ENCODE measurements around the gene ARMC9.

Gene ARMC9

GRCh38 chr2:231204581-231204980 is 6.2 kb downstream of the ARMC9 start:
- no peak for DNase-seq

- DNase-seq: no peak
Observed at GRCh38 chr2:231207734-231208133, 9.3 kb downstream of the ARMC9 start.

- no peak for DNase-seq
Observed at GRCh38 chr2:231210782-231211181, 12.4 kb downstream of the ARMC9 start.

- DNase-seq: no peak
Observed at GRCh38 chr2:231211486-231211885, 13.1 kb downstream of the ARMC9 start.

GRCh38 chr2:231212329-231212845 is 14.0 kb downstream of the ARMC9 start:
- DNase-seq: no peak

DNA sequence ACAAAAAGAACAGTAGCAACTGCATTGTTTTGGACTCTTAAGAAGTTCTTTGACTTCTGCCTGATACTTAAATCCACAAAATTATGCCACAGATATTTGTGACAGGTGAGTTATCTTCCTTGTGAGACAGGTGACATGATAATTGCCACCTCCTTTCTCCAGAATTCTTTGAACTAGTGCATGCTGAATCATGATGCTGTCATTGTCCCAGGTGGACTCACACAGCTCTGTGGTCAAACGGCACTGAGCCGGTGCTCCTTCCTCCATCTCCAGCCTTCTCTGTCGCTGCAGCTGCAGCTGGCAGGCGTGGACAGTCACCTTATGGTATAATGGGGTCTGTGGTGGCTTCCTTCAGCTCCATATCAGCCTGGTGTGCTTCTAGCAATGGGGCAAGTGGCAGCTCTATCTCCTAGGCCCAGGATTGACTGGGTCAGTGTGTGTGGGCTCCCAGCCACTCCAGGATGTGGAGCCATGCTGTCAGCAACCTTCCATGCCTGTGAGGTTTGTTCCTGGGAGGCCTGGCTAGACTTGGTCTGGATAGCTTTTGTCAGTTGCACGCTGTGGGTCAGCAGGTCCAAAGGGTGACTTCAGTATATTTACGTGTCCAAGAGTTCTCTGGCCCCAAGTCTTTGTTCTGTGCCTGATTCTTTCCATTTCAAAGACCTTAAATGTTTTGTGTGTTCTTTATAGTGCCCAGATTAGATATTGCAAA is 15.7 kb downstream of the ARMC9 start:
- DNase-seq: no peak

DNA sequence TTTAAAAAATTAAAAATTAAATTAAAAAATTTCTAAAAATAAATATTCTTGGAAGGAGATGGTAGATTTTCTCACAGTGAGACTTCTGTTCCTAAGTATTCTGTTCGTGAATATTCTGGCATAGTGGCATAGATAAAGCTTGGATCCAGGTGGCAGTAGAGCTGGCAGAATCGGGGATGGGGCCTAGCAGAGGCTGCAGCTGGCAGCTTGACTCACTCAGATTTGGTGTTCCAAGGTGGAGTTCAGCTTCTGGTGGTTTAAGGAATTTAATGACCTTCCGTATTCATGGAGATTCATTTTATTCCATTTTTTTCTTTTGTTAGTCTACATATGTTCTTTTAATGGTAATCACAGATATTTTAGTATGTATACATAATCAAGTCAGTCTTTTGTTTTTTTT is 19.9 kb downstream of the ARMC9 start:
- no peak for DNase-seq

DNA sequence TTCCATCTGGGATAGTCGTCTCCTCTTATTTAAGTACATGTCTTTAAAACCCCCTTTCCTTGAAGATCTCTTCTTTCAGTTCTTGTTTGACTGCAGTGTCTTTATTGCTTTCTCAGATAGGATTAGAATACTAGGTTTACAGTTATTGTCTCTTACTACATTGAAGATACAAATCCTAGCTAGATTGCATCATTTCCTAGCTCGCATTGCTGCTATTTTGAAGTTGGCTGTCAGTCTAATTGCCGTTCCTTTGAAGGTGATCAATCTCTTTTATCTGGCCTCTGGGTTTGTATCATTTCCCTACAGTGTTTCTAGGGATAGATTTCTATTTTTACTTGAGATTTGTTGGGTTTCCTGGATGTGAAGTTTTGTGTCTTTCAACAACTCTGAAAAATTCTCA is 20.9 kb downstream of the ARMC9 start:
- DNase-seq: no peak

- no peak for DNase-seq
Observed at GRCh38 chr2:231221761-231222160, 23.3 kb downstream of the ARMC9 start.

GRCh38 chr2:231222318-231223000 is 24.0 kb downstream of the ARMC9 start:
- no peak for DNase-seq

DNA sequence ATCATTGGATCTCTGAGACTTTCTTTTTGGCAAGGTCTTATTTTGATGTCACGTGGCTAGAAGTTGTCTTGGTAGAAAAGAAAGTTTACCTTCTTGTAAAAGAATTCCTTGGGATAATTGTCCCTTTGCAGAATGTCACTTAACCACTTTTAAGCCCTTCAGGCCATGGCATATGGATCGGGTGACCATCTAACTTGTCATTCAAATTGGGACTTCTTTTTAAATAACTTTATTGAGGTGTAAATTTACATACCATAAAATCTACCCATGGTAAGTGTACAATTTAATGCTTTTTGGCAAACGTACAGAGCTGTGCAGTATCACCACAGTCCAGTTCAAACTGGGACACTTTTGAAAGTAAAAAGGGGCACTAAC is 24.6 kb downstream of the ARMC9 start:
- no peak for DNase-seq

- DNase-seq: no peak
Observed at GRCh38 chr2:231223458-231223976, 25.1 kb downstream of the ARMC9 start.

DNA sequence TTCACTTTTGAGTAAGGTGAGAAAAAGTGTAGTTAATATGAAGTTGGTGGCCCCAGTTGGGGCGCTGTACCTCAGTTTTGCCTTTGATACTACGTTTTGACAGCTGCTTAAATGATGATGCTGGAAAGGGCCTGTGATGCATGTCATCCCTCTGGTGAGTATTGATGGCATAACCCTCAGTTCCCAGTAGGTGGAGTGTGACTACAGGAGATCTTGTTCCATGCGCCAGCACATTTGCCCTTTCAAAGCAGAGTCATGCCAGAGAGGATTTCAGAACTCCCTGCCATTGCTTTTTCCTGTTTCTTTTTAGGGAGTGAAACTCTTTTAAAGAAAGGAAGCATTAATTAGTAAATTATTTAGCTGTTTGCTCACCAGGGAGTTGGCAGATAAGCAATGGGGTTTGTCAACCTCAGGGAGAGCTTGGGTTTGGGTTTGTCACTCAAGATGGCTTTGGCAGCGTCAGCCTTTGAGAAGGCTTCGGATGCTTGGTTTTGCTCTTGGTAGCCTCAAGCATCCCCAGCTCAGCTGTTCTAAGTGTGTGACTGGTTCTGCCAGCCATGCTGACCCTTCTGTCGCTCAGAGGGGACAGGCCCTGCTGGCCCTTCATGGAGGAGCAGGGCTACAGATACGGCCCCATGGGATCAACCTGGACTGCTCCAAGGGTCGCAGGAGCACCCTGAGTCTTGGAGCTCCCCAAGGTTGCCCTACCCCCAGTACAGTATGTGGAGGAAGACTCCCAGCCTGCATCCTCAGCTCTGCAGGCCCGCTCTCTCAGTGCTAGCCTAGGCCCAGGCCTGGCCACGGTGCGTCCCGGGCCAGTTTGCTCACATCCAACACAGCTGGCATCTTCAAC is 29.1 kb downstream of the ARMC9 start:
- peak; percentile 31 to 32 for DNase-seq

- DNase-seq: no peak
Observed at GRCh38 chr2:231228223-231228622, 29.8 kb downstream of the ARMC9 start.

DNA sequence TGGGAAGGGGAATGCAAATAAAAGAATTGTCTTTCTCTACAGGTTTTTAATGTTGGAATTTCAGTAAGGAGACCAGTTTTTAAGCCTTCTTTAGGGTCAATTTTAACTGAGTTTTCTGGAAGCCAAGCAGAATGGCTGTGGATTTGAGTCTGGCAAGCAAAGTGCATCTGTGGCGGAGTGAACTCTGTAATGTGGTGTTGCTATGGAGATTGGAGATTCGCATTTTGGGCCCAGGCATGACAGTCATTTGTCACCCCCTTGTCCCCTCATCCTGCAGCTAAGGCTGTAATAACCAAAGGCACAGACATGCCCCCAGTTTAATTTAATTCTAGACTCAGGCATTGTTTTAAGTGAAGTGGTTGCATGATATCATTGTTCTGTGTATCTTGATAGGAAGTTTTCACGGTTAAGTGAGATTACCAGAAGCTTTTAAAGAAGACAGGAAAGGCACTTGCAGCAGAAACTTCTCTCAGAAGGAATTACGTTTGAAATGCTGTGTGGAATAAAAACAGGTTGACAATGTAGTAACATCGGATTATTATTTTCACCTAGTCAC is 30.6 kb downstream of the ARMC9 start:
- DNase-seq: no peak

DNA sequence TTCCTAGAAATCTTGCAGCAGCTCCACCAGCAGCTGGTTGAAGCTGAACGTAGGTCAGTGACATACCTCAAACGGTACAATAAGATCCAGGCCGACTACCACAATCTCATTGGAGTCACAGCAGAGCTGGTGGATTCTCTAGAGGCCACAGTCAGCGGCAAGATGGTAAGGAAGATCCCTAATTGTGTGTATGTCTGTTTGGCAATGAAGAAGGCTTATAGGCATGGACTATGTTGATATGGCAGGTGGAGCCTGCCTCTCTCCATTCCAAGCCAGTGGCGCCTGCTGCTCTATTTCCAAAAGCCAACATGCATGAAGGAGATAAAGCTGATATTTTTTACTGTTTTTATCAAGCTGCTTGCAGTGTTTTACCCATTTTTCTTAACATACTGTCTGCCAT is 36.8 kb downstream of the ARMC9 start:
- no peak for DNase-seq

- no peak for DNase-seq
Observed at GRCh38 chr2:231238689-231239088, 40.3 kb downstream of the ARMC9 start.

- no peak for DNase-seq
Observed at GRCh38 chr2:231239751-231240150, 41.3 kb downstream of the ARMC9 start.

DNA sequence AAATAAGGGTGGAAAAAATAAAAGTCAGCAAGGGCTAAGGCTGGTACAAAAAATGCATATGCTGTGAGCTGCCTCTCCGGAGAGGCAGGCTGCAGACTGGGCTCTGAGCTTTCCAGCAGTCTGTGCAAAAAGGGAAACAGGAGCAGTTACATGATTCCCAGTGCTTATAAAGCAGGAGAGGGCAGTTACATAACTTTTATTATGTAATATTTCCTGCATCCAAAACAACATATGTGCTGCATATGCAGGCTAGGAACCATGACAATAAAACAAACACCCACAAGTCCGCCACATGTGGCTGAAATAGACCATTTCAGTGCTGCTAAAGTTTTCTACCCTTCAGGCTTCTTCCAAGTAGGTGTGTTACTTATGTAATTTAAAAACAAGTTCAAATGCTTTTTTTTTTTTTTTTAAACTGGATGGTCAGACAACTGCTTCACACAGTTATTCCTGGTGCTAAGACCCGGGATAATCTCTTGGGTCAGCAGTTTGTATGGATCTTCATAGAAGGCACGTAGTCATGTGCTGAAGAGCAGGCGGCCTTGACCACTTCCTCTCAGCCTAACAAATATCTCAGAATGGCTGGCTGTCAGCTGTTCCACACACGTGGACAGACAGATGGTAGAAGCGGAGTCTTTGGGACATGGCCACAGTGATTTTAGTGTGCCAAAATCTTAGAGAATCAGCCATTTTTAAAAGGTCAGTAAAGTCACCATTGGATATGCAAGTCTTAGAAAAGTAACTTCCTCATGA is 43.5 kb downstream of the ARMC9 start:
- no peak for DNase-seq

GRCh38 chr2:231243866-231244265 is 45.4 kb downstream of the ARMC9 start:
- no peak for DNase-seq

- DNase-seq: no peak
Observed at GRCh38 chr2:231244382-231245248, 46.2 kb downstream of the ARMC9 start.

Data from stimulated activated CD4-positive, alpha-beta T cell treated with anti-CD3 and anti-CD28 coated beads, Interleukin-2, amount 100 ng/mL, for 24 hours (primary cell).